GM12878 (cell line): Measurements from ENCODE around the gene SIRT5.
A peak's percentile ranks its signal among the peaks of the same experiment; 100 is the strongest.

Experiments used
- CTCF ChIP-seq, 3 experiments: IDR thresholded peaks in 2 of 3; conservative IDR thresholded peaks in 1 of 3; 2 replicates each; pipeline ENCODE4 v1.5.1; 2011; ENCODE audit warnings: low read depth in 3 of 3, low read length in 3 of 3, mild to moderate bottlenecking in 3 of 3, control low read depth in 2 of 3, moderate library complexity in 2 of 3, inconsistent platforms in 1 of 3, mixed read lengths in 1 of 3; ENCODE audit not compliant: control insufficient read depth in 2 of 3, insufficient read depth in 1 of 3; ENCODE audit errors: extremely low read depth in 1 of 3
- NR2C2 ChIP-seq: IDR thresholded peaks from 2 replicates; pipeline ENCODE4 v1.6.1; 2011; ENCODE audit warnings: borderline replicate concordance, low read depth; ENCODE audit not compliant: control insufficient read depth, insufficient read length

- peak; percentile 27 to 49 (median 36); a peak in 4 of 6 replicates for TF ChIP-seq CTCF (IDR thresholded peaks at IDR 0.05 in 2 of 3, conservative IDR thresholded peaks at IDR 0.05 in 1 of 3; ENCODE audit: control insufficient read depth in 2 of 3, extremely low read depth in 1 of 3, insufficient read depth in 1 of 3, low read depth in 3 of 3, low read length in 3 of 3)
- TF ChIP-seq NR2C2 = no peak
Observed at GRCh38 chr6:13538084-13538483, 36.3 kb upstream of the SIRT5 start.
